ENCODE results near the gene CCDC82. TPM values are rescaled to one million over a fixed set of nuclear protein-coding genes. Genes with fewer than 3 reads are reported as not detected.

Gene CCDC82
- total RNA-seq, 2 experiments from 2014 or later, result 34.6 to 40.3 TPM

- POLR2A ChIA-PET, result interaction anchor here (1.8 kb wide), 1 partner anchor 19 kb away, joined by 4 read pairs; no protein-coding TSS in a partner anchor
- ATAC-seq (ENCODE audit: low read depth) (no peak), DNase-seq (no peak)
- H3K27me3 Mint-ChIP-seq, result no peaks in the 10 kb centered on the region
- peaks cover 56% of the 10 kb centered on the region for H3K36me3 Mint-ChIP-seq
- no peaks in the 10 kb centered on the region for H3K9me3 Mint-ChIP-seq
- H3K4me1 Mint-ChIP-seq, result peaks cover 37% of the 10 kb centered on the region
- H3K27ac Mint-ChIP-seq, result no peak overlapping the region
- H3K4me3 Mint-ChIP-seq, result no peak overlapping the region
Measured at GRCh38 chr11:96318850-96319249, 70.9 kb downstream of the CCDC82 start.

- POLR2A ChIA-PET, result interaction anchor here (0.6 to 1.8 kb wide), 2 partner anchors 11 to 20 kb away, joined by 4 read pairs; no protein-coding TSS in a partner anchor
- DNase-seq (no peak), ATAC-seq (ENCODE audit: low read depth) (no peak)
- Mint-ChIP-seq H3K4me3 (no peak overlapping the region), H3K27me3 (no peaks in the 10 kb centered on the region), H3K4me1 (peaks cover 38% of the 10 kb centered on the region), H3K9me3 (no peaks in the 10 kb centered on the region), H3K36me3 (peaks cover 53% of the 10 kb centered on the region), H3K27ac (no peak overlapping the region)
Measured at GRCh38 chr11:96318399-96318798, 71.3 kb downstream of the CCDC82 start.

- H3K4me1 Mint-ChIP-seq, result peaks cover 42% of the 10 kb centered on the region
- DNase-seq (no peak), ATAC-seq (ENCODE audit: low read depth) (no peak)
- no peak overlapping the region for H3K27ac Mint-ChIP-seq
- H3K36me3 Mint-ChIP-seq, result peaks cover 55% of the 10 kb centered on the region
- no peaks in the 10 kb centered on the region for H3K9me3 Mint-ChIP-seq
- no peaks in the 10 kb centered on the region for H3K27me3 Mint-ChIP-seq
- POLR2A ChIA-PET, result interaction anchor here (0.6 kb wide), 1 partner anchor 11 kb away, joined by 4 read pairs; no protein-coding TSS in a partner anchor
- no peak overlapping the region for H3K4me3 Mint-ChIP-seq
Measured at GRCh38 chr11:96317985-96318384, 71.7 kb downstream of the CCDC82 start.

GRCh38 chr11:96317571-96317970 lies 72.1 kb downstream of the CCDC82 start:
- no peaks in the 10 kb centered on the region for H3K27me3 Mint-ChIP-seq
- no peak for DNase-seq
- H3K36me3 Mint-ChIP-seq, result peaks cover 53% of the 10 kb centered on the region
- ATAC-seq (ENCODE audit: low read depth), result no peak
- POLR2A ChIA-PET, result interaction anchor here (0.6 kb wide), 1 partner anchor 12 kb away, joined by 4 read pairs; no protein-coding TSS in a partner anchor
- H3K9me3 Mint-ChIP-seq, result no peaks in the 10 kb centered on the region
- no peak overlapping the region for H3K27ac Mint-ChIP-seq
- H3K4me1 Mint-ChIP-seq, result peaks cover 43% of the 10 kb centered on the region
- no peak overlapping the region for H3K4me3 Mint-ChIP-seq

- POLR2A ChIA-PET, result no interaction called here
- Mint-ChIP-seq H3K4me3 (no peak overlapping the region), H3K9me3 (no peaks in the 10 kb centered on the region), H3K36me3 (peaks cover 54% of the 10 kb centered on the region), H3K27ac (no peak overlapping the region), H3K27me3 (no peaks in the 10 kb centered on the region), H3K4me1 (peaks cover 47% of the 10 kb centered on the region)
- ATAC-seq (ENCODE audit: low read depth) (no peak), DNase-seq (no peak)
Measured at GRCh38 chr11:96316869-96317268, 72.8 kb downstream of the CCDC82 start.

- no peak for ATAC-seq (ENCODE audit: low read depth)
- peaks cover 51% of the 10 kb centered on the region for H3K36me3 Mint-ChIP-seq
Measured at GRCh38 chr11:96315476-96315875, 74.2 kb downstream of the CCDC82 start.

GRCh38 chr11:96314326-96315020 lies 75.2 kb downstream of the CCDC82 start:
- Mint-ChIP-seq H3K27me3 (no peaks in the 10 kb centered on the region), H3K9me3 (no peaks in the 10 kb centered on the region), H3K36me3 (peaks cover 45% of the 10 kb centered on the region), H3K27ac (peak overlapping the region; percentile 70), H3K4me1 (peaks cover 51% of the 10 kb centered on the region), H3K4me3 (peak overlapping the region; percentile 57)
- ATAC-seq (ENCODE audit: low read depth) (peak; percentile 65), DNase-seq (no peak)
- POLR2A ChIA-PET, result interaction anchor here (1.1 to 2.2 kb wide), 2 partner anchors 15 to 25 kb away, joined by 3 to 11 read pairs; no protein-coding TSS in a partner anchor

More at GRCh38 chr11:96315476-96315875, 74.2 kb downstream of the CCDC82 start:
- POLR2A ChIA-PET, result interaction anchor here (2.2 kb wide), 1 partner anchor 24 kb away, joined by 11 read pairs; no protein-coding TSS in a partner anchor
- Mint-ChIP-seq H3K27me3 (no peaks in the 10 kb centered on the region), H3K9me3 (no peaks in the 10 kb centered on the region), H3K27ac (no peak overlapping the region), H3K4me3 (no peak overlapping the region), H3K4me1 (peaks cover 51% of the 10 kb centered on the region)
- DNase-seq, result no peak

GRCh38 chr11:96313163-96313562 lies 76.5 kb downstream of the CCDC82 start:
- no peaks in the 10 kb centered on the region for H3K27me3 Mint-ChIP-seq
- peaks cover 52% of the 10 kb centered on the region for H3K4me1 Mint-ChIP-seq
- H3K27ac Mint-ChIP-seq, result peak overlapping the region; percentile 5
- no peak for DNase-seq
- no peak for ATAC-seq (ENCODE audit: low read depth)
- POLR2A ChIA-PET, result interaction anchor here (1.3 to 2.2 kb wide), 2 partner anchors 18 to 27 kb away, joined by 3 to 11 read pairs; no protein-coding TSS in a partner anchor
- H3K36me3 Mint-ChIP-seq, result peaks cover 42% of the 10 kb centered on the region
- no peaks in the 10 kb centered on the region for H3K9me3 Mint-ChIP-seq
- no peak overlapping the region for H3K4me3 Mint-ChIP-seq

GRCh38 chr11:96311120-96311568 lies 78.6 kb downstream of the CCDC82 start:
- ATAC-seq (ENCODE audit: low read depth) (no peak), DNase-seq (no peak)
- POLR2A ChIA-PET, result interaction anchor here (1.2 kb wide), 2 partner anchors 12 to 28 kb away, joined by 4 to 5 read pairs; no protein-coding TSS in a partner anchor
- Mint-ChIP-seq H3K9me3 (no peaks in the 10 kb centered on the region), H3K27ac (no peak overlapping the region), H3K36me3 (peaks cover 26% of the 10 kb centered on the region), H3K4me1 (peaks cover 54% of the 10 kb centered on the region), H3K4me3 (no peak overlapping the region), H3K27me3 (no peaks in the 10 kb centered on the region)

- Mint-ChIP-seq H3K4me3 (no peak overlapping the region), H3K4me1 (peaks cover 51% of the 10 kb centered on the region), H3K36me3 (peaks cover 20% of the 10 kb centered on the region), H3K9me3 (no peaks in the 10 kb centered on the region), H3K27ac (no peak overlapping the region), H3K27me3 (no peaks in the 10 kb centered on the region)
- POLR2A ChIA-PET, result interaction anchor here (1.2 kb wide), 1 partner anchor 29 kb away, joined by 5 read pairs; no protein-coding TSS in a partner anchor
- ATAC-seq (ENCODE audit: low read depth) (no peak), DNase-seq (no peak)
Measured at GRCh38 chr11:96310236-96310635, 79.5 kb downstream of the CCDC82 start.

- POLR2A ChIA-PET, result no interaction called here
- DNase-seq (no peak), ATAC-seq (ENCODE audit: low read depth) (no peak)
- Mint-ChIP-seq H3K4me1 (peaks cover 47% of the 10 kb centered on the region), H3K9me3 (no peaks in the 10 kb centered on the region), H3K36me3 (peaks cover 20% of the 10 kb centered on the region), H3K27ac (no peak overlapping the region), H3K27me3 (no peaks in the 10 kb centered on the region), H3K4me3 (no peak overlapping the region)
Measured at GRCh38 chr11:96309643-96310017, 80.1 kb downstream of the CCDC82 start.

GRCh38 chr11:96309016-96309642 lies 80.6 kb downstream of the CCDC82 start:
- Mint-ChIP-seq H3K4me1 (peaks cover 43% of the 10 kb centered on the region), H3K27me3 (no peaks in the 10 kb centered on the region), H3K27ac (no peak overlapping the region), H3K36me3 (peaks cover 18% of the 10 kb centered on the region), H3K9me3 (no peaks in the 10 kb centered on the region), H3K4me3 (no peak overlapping the region)
- POLR2A ChIA-PET, result interaction anchor here (1.9 kb wide), 1 partner anchor 31 kb away, joined by 5 read pairs; no protein-coding TSS in a partner anchor
- DNase-seq (no peak), ATAC-seq (ENCODE audit: low read depth) (no peak)

- Mint-ChIP-seq H3K36me3 (peaks cover 14% of the 10 kb centered on the region), H3K27me3 (no peaks in the 10 kb centered on the region), H3K4me3 (peak overlapping the region; percentile 72), H3K27ac (peak overlapping the region; percentile 61), H3K9me3 (no peaks in the 10 kb centered on the region), H3K4me1 (peaks cover 38% of the 10 kb centered on the region)
- no peak for ATAC-seq (ENCODE audit: low read depth)
- no peak for DNase-seq
- POLR2A ChIA-PET, result interaction anchor here (1.1 to 1.9 kb wide), 4 partner anchors 32 to 82 kb away, joined by 3 to 5 read pairs (median 3); partner anchors contain the start of genes CCDC82, JRKL and MAML2
Measured at GRCh38 chr11:96307776-96308140, 82.0 kb downstream of the CCDC82 start.
